ENCODE measurements around the gene LCE3D.

GRCh38 chr1:152580433-152580832 is at the start of gene LCE3D:
- TF ChIP-seq EP300 (IDR thresholded peaks at IDR 0.05; ENCODE audit: borderline replicate concordance in 1 of 2, low read depth in 1 of 2, low read length in 1 of 2) (no peak), NRF1 (IDR thresholded peaks at IDR 0.05; ENCODE audit: low read depth, low read length) (no peak), FOXM1 (IDR thresholded peaks at IDR 0.05; ENCODE audit: low read depth) (no peak), JUND (IDR thresholded peaks at IDR 0.05) (no peak), EZH2phosphoT487 (IDR thresholded peaks at IDR 0.05; ENCODE audit: borderline replicate concordance, low read depth) (no peak), CTCF (IDR thresholded peaks at IDR 0.05) (no peak), TAF1 (IDR thresholded peaks at IDR 0.05; ENCODE audit: borderline replicate concordance, low read depth, low read length) (no peak), CHD2 (IDR thresholded peaks at IDR 0.05; ENCODE audit: low read length, partially characterized antibody) (no peak), REST (IDR thresholded peaks at IDR 0.05; ENCODE audit: low read depth, low read length) (no peak), MAX (IDR thresholded peaks at IDR 0.05; ENCODE audit: low read depth) (no peak), USF2 (IDR thresholded peaks at IDR 0.05; ENCODE audit: borderline replicate concordance, low read depth, low read length) (no peak), SIN3A (IDR thresholded peaks at IDR 0.05; ENCODE audit: borderline replicate concordance, low read depth, low read length) (no peak), POLR2AphosphoS5 (IDR thresholded peaks at IDR 0.05; ENCODE audit: low read depth, low read length) (no peak), TEAD4 (IDR thresholded peaks at IDR 0.05; ENCODE audit: borderline replicate concordance, insufficient read depth) (no peak)
